ENCODE data around the gene TBC1D22A.

DNA sequence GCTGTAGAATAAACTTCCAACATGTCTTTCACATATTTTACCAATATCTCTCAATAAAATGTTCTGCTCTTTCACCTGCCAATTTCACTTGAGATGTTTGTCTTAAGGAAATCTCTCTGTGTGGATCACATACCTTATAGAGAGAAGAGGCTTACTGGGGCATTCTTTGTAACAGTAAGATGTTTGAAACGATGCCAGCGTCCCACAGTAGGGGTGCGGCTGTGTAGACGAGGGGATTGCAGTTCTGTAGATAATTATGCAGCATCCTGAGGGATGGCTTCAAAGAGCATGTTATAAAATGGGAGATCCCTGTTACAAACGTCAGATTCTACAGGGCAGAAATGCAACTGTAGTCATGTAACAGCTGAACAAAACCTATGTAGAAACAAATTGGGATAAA, 200.0 kb downstream of the TBC1D22A start:
- TF ChIP-seq, protein P1, sequence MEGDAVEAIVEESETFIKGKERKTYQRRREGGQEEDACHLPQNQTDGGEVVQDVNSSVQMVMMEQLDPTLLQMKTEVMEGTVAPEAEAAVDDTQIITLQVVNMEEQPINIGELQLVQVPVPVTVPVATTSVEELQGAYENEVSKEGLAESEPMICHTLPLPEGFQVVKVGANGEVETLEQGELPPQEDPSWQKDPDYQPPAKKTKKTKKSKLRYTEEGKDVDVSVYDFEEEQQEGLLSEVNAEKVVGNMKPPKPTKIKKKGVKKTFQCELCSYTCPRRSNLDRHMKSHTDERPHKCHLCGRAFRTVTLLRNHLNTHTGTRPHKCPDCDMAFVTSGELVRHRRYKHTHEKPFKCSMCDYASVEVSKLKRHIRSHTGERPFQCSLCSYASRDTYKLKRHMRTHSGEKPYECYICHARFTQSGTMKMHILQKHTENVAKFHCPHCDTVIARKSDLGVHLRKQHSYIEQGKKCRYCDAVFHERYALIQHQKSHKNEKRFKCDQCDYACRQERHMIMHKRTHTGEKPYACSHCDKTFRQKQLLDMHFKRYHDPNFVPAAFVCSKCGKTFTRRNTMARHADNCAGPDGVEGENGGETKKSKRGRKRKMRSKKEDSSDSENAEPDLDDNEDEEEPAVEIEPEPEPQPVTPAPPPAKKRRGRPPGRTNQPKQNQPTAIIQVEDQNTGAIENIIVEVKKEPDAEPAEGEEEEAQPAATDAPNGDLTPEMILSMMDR (IDR thresholded peaks at IDR 0.05 in 4 of 5, conservative IDR thresholded peaks at IDR 0.05 in 1 of 5), result no peak
- TF ChIP-seq POLR2A (IDR thresholded peaks at IDR 0.05), result no peak

Data from gastrocnemius medialis (tissue), 4 donors.